Neutrophil (primary cell): ENCODE data around the gene ALDH18A1.

Source experiments
- H3K27ac ChIP-seq: fragments of 200-600 bp; sonication (generic); 2 replicates; pipeline ENCODE4 v1.5.1; 2016; ENCODE audit warnings: mild to moderate bottlenecking, moderate library complexity
- H3K27me3 ChIP-seq: fragments of 200-600 bp; sonication (generic); 2 replicates; pipeline ENCODE4 v1.6.0; 2016; ENCODE audit warnings: mild to moderate bottlenecking
- H3K36me3 ChIP-seq: fragments of 200-600 bp; sonication (generic); 2 replicates; pipeline ENCODE4 v1.5.1; 2017
- H3K4me1 ChIP-seq, 2 experiments: fragments of 200-600 bp in 1 of 2; sonication (generic) in 1 of 2; 1 replicate in 1 of 2; 2 replicates in 1 of 2; pipeline versions ENCODE4 v1.5.1 to v1.6.1; 2013 to 2016; ENCODE audit warnings: low read depth in 1 of 2, low read length in 1 of 2, mild to moderate bottlenecking in 1 of 2, moderate library complexity in 1 of 2; ENCODE audit not compliant: control insufficient read depth in 1 of 2, insufficient read depth in 1 of 2
- H3K4me3 ChIP-seq, 2 experiments: fragments of 200-600 bp in 1 of 2; sonication (generic) in 1 of 2; 1 replicate in 1 of 2; 2 replicates in 1 of 2; pipeline ENCODE4 v1.5.1; 2013 to 2016; ENCODE audit warnings: low read depth in 1 of 2, low read length in 1 of 2, mild to moderate bottlenecking in 1 of 2, moderate library complexity in 1 of 2
- H3K9me3 ChIP-seq: fragments of 200-600 bp; sonication (generic); 2 replicates; pipeline ENCODE4 v1.5.1; 2016
- TF ChIP-seq, protein P1 (sequence below): fragments of 200-600 bp; sonication (generic); IDR thresholded peaks from 2 replicates; pipeline ENCODE4 v1.5.1; 2016; ENCODE audit warnings: antibody characterized with exemption

ALDH18A1 gene

DNA sequence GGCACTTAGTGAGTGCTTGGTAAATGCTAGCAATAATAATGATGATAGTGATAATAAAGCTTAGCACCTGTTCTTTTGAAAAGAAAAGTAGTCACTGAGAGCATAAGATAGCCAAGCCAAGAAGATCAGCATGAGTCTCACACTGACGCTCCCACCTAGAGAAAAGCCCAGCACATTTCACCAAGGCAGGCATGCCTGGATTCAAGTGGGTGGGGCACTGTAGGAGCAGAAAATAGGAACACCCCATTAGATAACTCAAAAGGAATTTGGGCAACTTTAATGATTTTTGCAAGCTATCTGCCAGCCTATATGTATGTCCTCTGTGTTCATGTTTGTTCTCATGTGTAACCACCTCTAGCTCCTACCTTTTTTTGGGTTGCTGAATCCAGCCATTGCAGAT lies 77.2 kb downstream of the ALDH18A1 start:
- H3K4me3 ChIP-seq: no peak overlapping the region
- H3K9me3 ChIP-seq: no peaks in the 10 kb centered on the region
- no peak overlapping the region for H3K27ac ChIP-seq
- TF ChIP-seq, protein P1, sequence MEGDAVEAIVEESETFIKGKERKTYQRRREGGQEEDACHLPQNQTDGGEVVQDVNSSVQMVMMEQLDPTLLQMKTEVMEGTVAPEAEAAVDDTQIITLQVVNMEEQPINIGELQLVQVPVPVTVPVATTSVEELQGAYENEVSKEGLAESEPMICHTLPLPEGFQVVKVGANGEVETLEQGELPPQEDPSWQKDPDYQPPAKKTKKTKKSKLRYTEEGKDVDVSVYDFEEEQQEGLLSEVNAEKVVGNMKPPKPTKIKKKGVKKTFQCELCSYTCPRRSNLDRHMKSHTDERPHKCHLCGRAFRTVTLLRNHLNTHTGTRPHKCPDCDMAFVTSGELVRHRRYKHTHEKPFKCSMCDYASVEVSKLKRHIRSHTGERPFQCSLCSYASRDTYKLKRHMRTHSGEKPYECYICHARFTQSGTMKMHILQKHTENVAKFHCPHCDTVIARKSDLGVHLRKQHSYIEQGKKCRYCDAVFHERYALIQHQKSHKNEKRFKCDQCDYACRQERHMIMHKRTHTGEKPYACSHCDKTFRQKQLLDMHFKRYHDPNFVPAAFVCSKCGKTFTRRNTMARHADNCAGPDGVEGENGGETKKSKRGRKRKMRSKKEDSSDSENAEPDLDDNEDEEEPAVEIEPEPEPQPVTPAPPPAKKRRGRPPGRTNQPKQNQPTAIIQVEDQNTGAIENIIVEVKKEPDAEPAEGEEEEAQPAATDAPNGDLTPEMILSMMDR: no peak
- H3K36me3 ChIP-seq: no peaks in the 10 kb centered on the region
- peaks cover 47% of the 10 kb centered on the region for H3K27me3 ChIP-seq
- no peaks in the 10 kb centered on the region for H3K4me1 ChIP-seq

DNA sequence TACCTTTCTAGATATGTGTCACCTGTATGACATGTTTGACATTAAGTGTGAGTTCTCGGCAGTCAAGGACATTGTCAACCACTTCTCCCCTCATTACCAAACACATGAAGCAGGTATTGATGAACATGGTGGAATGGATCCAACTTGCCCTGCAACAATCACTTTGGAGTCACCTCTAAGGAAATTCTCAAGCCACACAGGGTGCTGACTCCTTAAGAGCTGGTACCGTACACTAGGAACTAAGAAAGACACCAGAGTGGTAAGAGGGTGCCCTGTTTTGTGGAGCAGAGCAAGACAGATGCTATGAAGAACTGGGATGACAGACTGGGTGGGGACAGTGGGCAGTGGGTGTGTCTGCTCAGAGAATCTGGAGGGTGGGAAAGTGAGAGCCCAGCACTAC lies 77.9 kb downstream of the ALDH18A1 start:
- no peaks in the 10 kb centered on the region for H3K9me3 ChIP-seq
- TF ChIP-seq, protein P1: no peak
- peaks cover 41% of the 10 kb centered on the region for H3K27me3 ChIP-seq
- no peaks in the 10 kb centered on the region for H3K4me1 ChIP-seq
- H3K4me3 ChIP-seq: no peak overlapping the region
- H3K27ac ChIP-seq: no peak overlapping the region
- no peaks in the 10 kb centered on the region for H3K36me3 ChIP-seq

DNA sequence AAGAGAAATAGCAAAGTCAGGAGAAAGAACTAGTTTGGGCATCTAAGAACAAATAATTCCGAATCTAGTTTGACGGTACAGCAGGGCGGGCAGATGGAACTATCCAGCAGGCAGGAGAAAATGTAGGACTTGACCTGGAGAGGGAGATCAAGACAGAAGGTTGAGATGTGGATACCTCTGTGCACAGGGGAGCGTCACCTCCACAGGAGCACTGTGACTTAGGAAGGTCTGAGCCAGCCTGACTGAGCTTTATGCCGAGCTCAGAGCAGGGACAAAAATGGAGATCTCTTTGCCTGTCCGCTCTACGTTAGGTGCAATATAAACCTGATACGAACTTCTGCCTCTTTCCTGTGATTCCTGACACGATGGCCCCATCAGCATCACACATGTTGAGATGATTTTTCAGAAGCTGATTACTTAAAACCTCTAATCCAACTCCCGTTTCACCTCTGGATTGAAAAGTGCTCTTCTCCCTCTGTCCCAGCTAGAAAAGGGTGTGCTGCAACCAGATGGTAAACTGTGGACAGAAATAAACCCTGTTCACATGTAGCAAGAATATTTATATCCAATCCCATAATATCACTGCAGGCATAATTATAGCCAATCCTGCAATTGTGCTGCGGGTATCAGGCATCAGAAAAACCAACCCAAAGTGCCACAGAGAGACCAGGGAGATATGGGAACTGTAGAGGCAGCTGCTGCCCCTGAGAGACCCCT lies 81.7 kb downstream of the ALDH18A1 start:
- Histone ChIP-seq H3K4me1 (no peaks in the 10 kb centered on the region), H3K4me3 (no peak overlapping the region), H3K9me3 (no peaks in the 10 kb centered on the region), H3K27ac (no peak overlapping the region), H3K36me3 (no peaks in the 10 kb centered on the region), H3K27me3 (peaks cover 16% of the 10 kb centered on the region)
- TF ChIP-seq, protein P1: no peak

DNA sequence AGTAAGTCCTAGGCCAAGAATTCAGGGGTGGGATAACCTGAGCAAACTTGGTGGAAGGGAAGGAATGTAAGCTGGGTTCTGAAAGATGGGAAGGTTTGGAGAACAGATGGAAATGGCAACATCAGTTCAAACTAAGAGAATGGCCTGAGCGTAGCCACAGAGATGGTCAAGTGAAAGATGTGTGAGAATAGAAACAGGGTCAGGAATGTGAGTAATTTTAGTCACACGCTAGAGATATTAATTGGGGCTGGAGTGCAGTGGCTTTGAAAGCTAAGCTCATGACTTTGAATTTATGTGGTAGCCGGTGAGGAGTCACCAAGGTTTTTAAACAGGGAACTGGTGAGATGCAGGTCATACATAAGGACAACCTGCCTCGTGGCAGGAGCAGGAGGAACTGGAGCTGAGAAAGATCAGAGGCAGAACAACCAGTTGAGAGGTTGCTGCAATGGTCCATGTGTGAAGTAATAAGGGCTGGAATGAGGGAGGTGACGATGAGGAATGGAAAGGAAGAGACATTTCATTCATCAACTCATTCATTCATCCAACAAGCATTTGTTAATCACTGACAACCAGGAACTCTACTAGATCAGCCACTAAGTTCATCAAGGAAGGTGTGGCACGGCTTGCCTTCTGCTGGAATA lies 82.4 kb downstream of the ALDH18A1 start:
- Histone ChIP-seq H3K9me3 (no peaks in the 10 kb centered on the region), H3K36me3 (no peaks in the 10 kb centered on the region), H3K4me3 (no peak overlapping the region), H3K27ac (no peak overlapping the region), H3K4me1 (no peaks in the 10 kb centered on the region), H3K27me3 (peaks cover 8% of the 10 kb centered on the region)
- TF ChIP-seq, protein P1: no peak

DNA sequence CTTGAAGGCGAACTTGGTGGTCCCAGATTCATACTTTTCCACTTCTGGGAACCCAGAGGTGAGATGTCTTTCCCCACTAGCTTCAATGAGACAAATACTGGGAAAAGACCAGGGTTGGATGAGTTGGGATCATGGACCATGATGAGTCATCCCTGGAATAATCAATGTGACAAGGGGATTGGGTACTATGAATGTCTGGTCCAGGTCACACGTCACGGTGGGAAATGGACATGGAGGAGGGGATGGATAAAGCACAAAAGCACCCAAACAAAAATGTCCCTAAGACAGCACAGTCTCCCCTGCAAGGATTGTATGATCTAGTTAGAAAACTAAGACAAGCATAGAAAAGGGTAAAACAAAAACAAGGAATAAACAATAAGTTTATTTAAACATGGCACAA lies 83.0 kb downstream of the ALDH18A1 start:
- H3K4me3 ChIP-seq: no peak overlapping the region

More for the DNA sequence above, 83.0 kb downstream of the ALDH18A1 start:
- no peaks in the 10 kb centered on the region for H3K36me3 ChIP-seq
- no peaks in the 10 kb centered on the region for H3K9me3 ChIP-seq
- TF ChIP-seq, protein P1: no peak
- H3K27me3 ChIP-seq: peaks cover 3% of the 10 kb centered on the region
- no peak overlapping the region for H3K27ac ChIP-seq
- no peaks in the 10 kb centered on the region for H3K4me1 ChIP-seq
